Measurements from ENCODE around the gene GRIN2A. TPM values are rescaled to one million over a fixed set of nuclear protein-coding genes. Genes with fewer than 3 reads are reported as not detected.

Gene GRIN2A
- total and polyA plus RNA-seq, 2 of the 8 experiments (the other 6 are each of a cell fraction or from before 2014, with no cell fraction given) = 0.18 to 1.8 TPM

DNA sequence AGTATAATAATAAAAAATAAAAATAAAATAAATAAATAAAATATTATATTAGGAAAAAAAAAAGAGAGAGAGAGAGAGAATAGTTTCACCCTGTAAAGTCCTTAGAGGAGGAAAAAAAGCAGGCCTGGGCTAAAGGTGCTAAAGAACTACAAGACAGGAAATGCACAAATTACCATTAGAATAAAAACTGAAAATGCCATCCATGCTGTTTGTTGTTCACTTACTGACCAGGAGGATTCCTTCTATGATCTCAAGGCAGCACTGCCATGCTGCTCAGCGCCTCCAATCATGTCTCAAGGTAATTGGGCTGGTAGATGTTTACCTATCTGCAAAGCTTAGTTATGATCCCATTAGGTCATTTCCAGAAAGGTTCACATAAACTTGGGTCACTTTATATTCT, 201.2 kb downstream of the GRIN2A start:
- TF ChIP-seq MAX (IDR thresholded peaks at IDR 0.05) = no peak
- no peak for TF ChIP-seq ATF2 (IDR thresholded peaks at IDR 0.05; ENCODE audit: low read length)
- no peak for TF ChIP-seq KDM1A (IDR thresholded peaks at IDR 0.05; ENCODE audit: borderline replicate concordance, low read length)
- TF ChIP-seq NRF1 (IDR thresholded peaks at IDR 0.05; ENCODE audit: low read depth, low read length) = no peak
- no peak for TF ChIP-seq GABPA (IDR thresholded peaks at IDR 0.05; ENCODE audit: borderline replicate concordance, insufficient read depth, low read length)
- TF ChIP-seq POLR2A (IDR thresholded peaks at IDR 0.05; ENCODE audit: control extremely low read depth in 1 of 2, low read depth in 2 of 2, low read length in 2 of 2) = no peak
- no peak for TF ChIP-seq SRF (IDR thresholded peaks at IDR 0.05; ENCODE audit: low read depth, low read length)
- no peak for TF ChIP-seq POLR2AphosphoS5 (IDR thresholded peaks at IDR 0.05; ENCODE audit: low read depth, low read length)
- TF ChIP-seq RBBP5 (IDR thresholded peaks at IDR 0.05; ENCODE audit: borderline replicate concordance, low read depth, low read length) = no peak
- no peak for TF ChIP-seq JUN (IDR thresholded peaks at IDR 0.05; ENCODE audit: low read depth, low read length)
- no peak for TF ChIP-seq RFX5 (IDR thresholded peaks at IDR 0.05; ENCODE audit: borderline replicate concordance, low read depth, low read length)
- no peak for TF ChIP-seq HDAC6 (IDR thresholded peaks at IDR 0.05; ENCODE audit: low read depth, low read length)
- POLR2A ChIA-PET (ENCODE audit: partially characterized antibody) = no interaction called here
- no peak overlapping the region for H3K14ac ChIP-seq (ENCODE audit: insufficient read length)
- DNase-seq (ENCODE audit: low read depth in 1 of 2, low spot score in 2 of 2) (no peak), FAIRE-seq (no peak)
- H3K23ac ChIP-seq (ENCODE audit: insufficient read length) = no peak overlapping the region
- no peak overlapping the region for H4K5ac ChIP-seq (ENCODE audit: insufficient read length, low read depth, low read length)
- no peaks in the 10 kb centered on the region for H3K23me2 ChIP-seq (ENCODE audit: low read depth, low read length)
- H3K4me2 ChIP-seq (ENCODE audit: insufficient read depth in 1 of 2, low read depth in 2 of 2, low read length in 2 of 2) = no peak overlapping the region
- no peaks in the 10 kb centered on the region for H3K79me1 ChIP-seq (ENCODE audit: low read depth, low read length)
- WGBS, 2 experiments (ENCODE audit: extremely low coverage in 1 of 2, insufficient coverage in 1 of 2, insufficient read length in 1 of 2, insufficient replicate concordance in 2 of 2, low coverage in 1 of 2, low lambda C conversion rate in 2 of 2, missing lambda C conversion rate in 1 of 2) = 71% methylated on average over 1 of the region's 1 CpG; no CpG with 5 or more reads in 1 of the 2 experiments
- H3K9ac ChIP-seq (replicated peaks in 1 of 4; ENCODE audit: extremely low read depth in 1 of 4, low read depth in 3 of 4, low read length in 3 of 4) = no peak overlapping the region
- CTCF ChIA-PET (ENCODE audit: partially characterized antibody) = interaction anchor here (1.3 kb wide), 1 partner anchor 333 kb away, joined by 3 read pairs; no protein-coding TSS in a partner anchor
- H3K4me1 ChIP-seq (replicated peaks in 1 of 4; ENCODE audit: control insufficient read depth in 3 of 4, insufficient read depth in 4 of 4, low read length in 3 of 4) = no peaks in the 10 kb centered on the region
- no peak overlapping the region for H4K8ac ChIP-seq (ENCODE audit: extremely low read depth, insufficient read depth, low read length)
- no peaks in the 10 kb centered on the region for H3K27me3 ChIP-seq (replicated peaks in 1 of 4; ENCODE audit: control insufficient read depth in 3 of 4, extremely low read depth in 1 of 4, insufficient read depth in 3 of 4, low read length in 3 of 4)
- H2BK120ac ChIP-seq (replicated peaks; ENCODE audit: low read depth, low read length) = no peak overlapping the region
- no peak overlapping the region for H2BK12ac ChIP-seq (ENCODE audit: low read depth, low read length)
- no peak overlapping the region for H3K4me3 ChIP-seq (ENCODE audit: extremely low read depth in 1 of 4, insufficient read depth in 2 of 4, low read depth in 3 of 4, low read length in 4 of 4)
- H2BK15ac ChIP-seq (ENCODE audit: low read length) = no peak overlapping the region
- H2AFZ ChIP-seq (ENCODE audit: low read length) = no peak overlapping the region
- H3K4ac ChIP-seq (replicated peaks; ENCODE audit: insufficient read length, low read depth, low read length) = no peak overlapping the region
- no peaks in the 10 kb centered on the region for H3K79me2 ChIP-seq (ENCODE audit: control insufficient read depth in 1 of 2, insufficient read depth in 2 of 2, low read length in 2 of 2)
- H4K91ac ChIP-seq (replicated peaks; ENCODE audit: insufficient read length, low read length) = no peak overlapping the region
- no peaks in the 10 kb centered on the region for H3K36me3 ChIP-seq (ENCODE audit: control insufficient read depth in 2 of 4, insufficient read depth in 4 of 4, low read length in 3 of 4)
- no peak overlapping the region for H3K27ac ChIP-seq (ENCODE audit: low read depth, low read length)
- no peaks in the 10 kb centered on the region for H4K20me1 ChIP-seq (replicated peaks in 1 of 2; ENCODE audit: control insufficient read depth in 1 of 2, insufficient read depth in 2 of 2, low read length in 2 of 2)
- no peak overlapping the region for H3K56ac ChIP-seq (replicated peaks; ENCODE audit: insufficient read length, low read depth, low read length)
- no peak overlapping the region for H2BK20ac ChIP-seq (ENCODE audit: low read length)
- no peak overlapping the region for H2BK5ac ChIP-seq (ENCODE audit: low read depth, low read length)
- H3K18ac ChIP-seq (ENCODE audit: extremely low read depth, low read length) = no peak overlapping the region
- H2AK5ac ChIP-seq (ENCODE audit: low read depth, low read length) = no peak overlapping the region
- no peaks in the 10 kb centered on the region for H3K9me3 ChIP-seq (ENCODE audit: insufficient read depth in 2 of 2, low read depth in 1 of 2, low read length in 1 of 2)
